MCF 10A (cell line): ENCODE measurements around the gene PPT1. TPM values are rescaled to one million over a fixed set of nuclear protein-coding genes. Genes with fewer than 3 reads are reported as not detected.

Source experiments
- BruUV-seq: library from RNA; stranded (reverse); fragments of 400-500 nt; replicated peaks from 2 replicates; lab custom pipeline; 2021; lab: Mats Ljungman, UMichigan
- CTCF ChIA-PET: fragments of 300-600 bp; sonication (Branson Sonifier 250); formaldehyde crosslinking; extraction: SDS; loops from one replicate; lab custom pipeline; 2021; ENCODE audit warnings: antibody characterized with exemption, inconsistent platforms; lab: Yijun Ruan, JAX
- POLR2A ChIA-PET: fragments of 300-600, 350-650 bp; sonication (Branson Sonifier 250); formaldehyde crosslinking; extraction: SDS; loops from one replicate; lab custom pipeline; 2020; ENCODE audit warnings: antibody characterized with exemption, inconsistent platforms; lab: Yijun Ruan, JAX
- DNase-seq: peaks from one replicate; pipeline ENCODE4 v3.0.0-alpha.2; 2018; ENCODE audit not compliant: unreplicated experiment
- H3K27ac Mint-ChIP-seq: one replicate; pipeline ENCODE4 v1.8.0; 2022; ENCODE audit warnings: mild to moderate bottlenecking, low read depth, mixed read lengths; ENCODE audit not compliant: unreplicated experiment
- H3K27me3 Mint-ChIP-seq: one replicate; pipeline ENCODE4 v1.8.0; 2022; ENCODE audit warnings: mixed read lengths; ENCODE audit not compliant: insufficient read depth, unreplicated experiment
- H3K36me3 Mint-ChIP-seq: one replicate; pipeline ENCODE4 v1.8.0; 2022; ENCODE audit warnings: mild to moderate bottlenecking, moderate library complexity, mixed read lengths; ENCODE audit not compliant: insufficient read depth, unreplicated experiment
- H3K4me1 Mint-ChIP-seq: one replicate; pipeline ENCODE4 v1.8.0; 2022; ENCODE audit warnings: mixed read lengths; ENCODE audit not compliant: insufficient read depth, unreplicated experiment
- H3K4me3 Mint-ChIP-seq: one replicate; pipeline ENCODE4 v1.8.0; 2022; ENCODE audit warnings: mild to moderate bottlenecking, moderate library complexity, mixed read lengths; ENCODE audit not compliant: unreplicated experiment
- H3K9me3 Mint-ChIP-seq: one replicate; pipeline ENCODE4 v1.8.0; 2022; ENCODE audit warnings: mixed read lengths; ENCODE audit not compliant: unreplicated experiment
- CTCF ChIP-seq: fragments of 200-600 bp; IDR thresholded peaks from one replicate; pipeline ENCODE4 v1.8.0; 2022; ENCODE audit warnings: antibody characterized with exemption, mild to moderate bottlenecking; ENCODE audit not compliant: unreplicated experiment
- intact Hi-C: fragments of 100-400 bp; cut with micrococcal nuclease; formaldehyde crosslinking; loops from 2 replicates; pipeline ENCODE4 v1.14.1; 2022
- total RNA-seq: library from RNA; stranded (reverse); gene quantifications from 2 replicates; pipeline ENCODE4 v1.2.3, GENCODE V29; 2022

PPT1 gene
- total RNA-seq, 1 experiment from 2014 or later, result 55.4 TPM

GRCh38 chr1:40034869-40035268 lies 62.2 kb downstream of the PPT1 start:
- Mint-ChIP-seq H3K36me3 (peaks cover 13% of the 10 kb centered on the region), H3K4me1 (peaks cover 36% of the 10 kb centered on the region), H3K4me3 (no peak overlapping the region), H3K9me3 (no peaks in the 10 kb centered on the region), H3K27ac (no peak overlapping the region), H3K27me3 (no peaks in the 10 kb centered on the region)
- intact Hi-C loops, result no loop called here
- ChIA-PET CTCF (interaction anchor here (0.5 to 8.9 kb wide), 3 partner anchors 62 to 188 kb away, joined by 4 to 127 read pairs (median 80); no protein-coding TSS in a partner anchor), POLR2A (interaction anchor here (0.7 to 1.1 kb wide), 2 partner anchors 115 to 234 kb away, joined by 3 to 6 read pairs; no protein-coding TSS in a partner anchor)
- no peak for TF ChIP-seq CTCF
- no peak for DNase-seq
- no TSS peak for BruUV-seq

GRCh38 chr1:40032240-40032891 lies 64.7 kb downstream of the PPT1 start:
- Mint-ChIP-seq H3K27me3 (no peaks in the 10 kb centered on the region), H3K27ac (no peak overlapping the region), H3K4me3 (no peak overlapping the region), H3K9me3 (no peaks in the 10 kb centered on the region), H3K36me3 (peaks cover 6% of the 10 kb centered on the region), H3K4me1 (peaks cover 35% of the 10 kb centered on the region)
- peak; percentile 69 for DNase-seq
- TF ChIP-seq CTCF, result peak; percentile 59
- ChIA-PET CTCF (interaction anchor here (0.5 to 8.9 kb wide), 40 partner anchors 9 to 889 kb away, joined by 3 to 127 read pairs (median 5); no protein-coding TSS in a partner anchor), POLR2A (interaction anchor here (0.6 to 3.3 kb wide), 11 partner anchors 17 to 113 kb away, joined by 3 to 14 read pairs (median 5); no protein-coding TSS in a partner anchor)
- BruUV-seq, result no TSS peak
- intact Hi-C loops, result loop anchor here (1.0 kb wide), 3 partner anchors 59 to 216 kb away; no protein-coding TSS in a partner anchor

DNA sequence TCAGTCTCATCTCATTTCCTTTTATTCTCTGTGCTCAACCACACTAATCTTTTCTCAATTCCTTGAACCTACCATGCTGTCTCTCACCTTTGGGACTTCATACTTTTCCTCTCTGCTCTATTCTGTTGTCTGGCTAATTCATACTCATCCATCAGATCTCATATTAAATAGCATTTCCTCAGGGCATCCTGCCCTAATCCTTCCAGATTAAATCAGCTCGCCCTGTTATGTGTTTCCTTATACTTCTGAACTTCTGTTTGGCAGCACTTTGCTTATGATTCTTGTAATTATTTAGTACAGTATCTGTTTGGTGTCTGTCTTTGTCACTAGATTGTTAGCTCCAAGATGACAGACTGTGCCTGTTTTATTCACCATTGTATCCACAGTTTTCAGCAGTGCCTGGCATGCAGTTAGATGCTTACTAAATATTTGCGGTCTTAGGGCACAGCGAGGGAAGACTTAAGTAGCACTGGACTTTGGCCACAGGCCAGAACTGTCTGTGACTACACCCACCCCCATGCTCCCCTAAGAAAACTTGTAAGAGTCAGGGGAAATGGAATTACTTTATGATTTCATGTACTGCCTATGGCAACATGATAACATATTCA lies 66.4 kb downstream of the PPT1 start:
- peaks cover 6% of the 10 kb centered on the region for H3K9me3 Mint-ChIP-seq
- no peak for DNase-seq
- no peak overlapping the region for H3K27ac Mint-ChIP-seq
- POLR2A ChIA-PET, result interaction anchor here (1.1 to 3.3 kb wide), 3 partner anchors 9 to 111 kb away, joined by 4 to 14 read pairs (median 5); no protein-coding TSS in a partner anchor
- intact Hi-C loops, result no loop called here
- H3K4me3 Mint-ChIP-seq, result no peak overlapping the region
- H3K27me3 Mint-ChIP-seq, result no peaks in the 10 kb centered on the region
- no peak for TF ChIP-seq CTCF
- no TSS peak for BruUV-seq
- CTCF ChIA-PET, result interaction anchor here (0.6 to 8.9 kb wide), 12 partner anchors 10 to 213 kb away, joined by 3 to 127 read pairs (median 4); partner anchors contain the start of genes CAP1 and MYCL
- H3K36me3 Mint-ChIP-seq, result no peaks in the 10 kb centered on the region
- peaks cover 26% of the 10 kb centered on the region for H3K4me1 Mint-ChIP-seq

DNA sequence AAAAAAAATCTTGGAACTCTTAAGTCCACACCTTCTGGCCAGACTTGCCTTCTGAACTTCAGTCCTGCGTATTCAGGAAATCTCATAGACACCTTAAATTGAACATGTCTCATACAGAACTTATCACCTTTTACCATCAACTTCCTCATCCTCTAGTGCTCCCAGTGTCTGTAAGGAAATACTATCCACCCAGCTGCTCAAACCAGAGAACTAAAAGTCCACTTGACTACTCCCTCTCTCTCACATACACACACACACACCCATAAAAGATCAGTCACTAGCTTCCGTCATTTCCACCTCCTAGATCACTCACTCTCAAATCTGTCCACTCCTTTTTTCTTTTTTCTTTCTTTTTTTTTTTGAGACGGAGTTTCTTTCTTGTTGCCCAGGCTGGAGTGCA lies 67.4 kb downstream of the PPT1 start:
- ChIA-PET CTCF (interaction anchor here (1.0 to 8.9 kb wide), 5 partner anchors 9 to 285 kb away, joined by 3 to 127 read pairs (median 5); partner anchors contain the start of gene MYCL), POLR2A (interaction anchor here (1.1 kb wide), 1 partner anchor 59 kb away, joined by 4 read pairs; no protein-coding TSS in a partner anchor)
- TF ChIP-seq CTCF, result no peak
- Mint-ChIP-seq H3K27me3 (no peaks in the 10 kb centered on the region), H3K9me3 (peaks cover 7% of the 10 kb centered on the region), H3K36me3 (no peaks in the 10 kb centered on the region), H3K4me3 (no peak overlapping the region), H3K27ac (no peak overlapping the region), H3K4me1 (peaks cover 26% of the 10 kb centered on the region)
- intact Hi-C loops, result no loop called here
- no peak for DNase-seq
- no TSS peak for BruUV-seq
